Epithelial cell of esophagus (primary cell): ENCODE data around the gene ANKDD1B.

ENCODE experiments used
- DNase-seq: peaks from one replicate; pipeline ENCODE4 v3.0.0; 2010; ENCODE audit warnings: low read depth
- H3K4me3 ChIP-seq: 2 replicates; pipeline ENCODE4 v1.5.1; 2011; ENCODE audit warnings: mild to moderate bottlenecking, low read length, control low read depth
- TF ChIP-seq, protein P1 (sequence below): IDR thresholded peaks from 2 replicates; pipeline ENCODE4 v1.5.1; 2011; ENCODE audit warnings: low read depth, mild to moderate bottlenecking, low read length, control low read depth, inconsistent platforms; ENCODE audit not compliant: insufficient read depth; ENCODE audit errors: missing control alignments

The ANKDD1B gene

GRCh38 chr5:75617736-75618352 is 6.6 kb downstream of the ANKDD1B start:
- H3K4me3 ChIP-seq: no peak overlapping the region
- DNase-seq: no peak
- TF ChIP-seq, protein P1, sequence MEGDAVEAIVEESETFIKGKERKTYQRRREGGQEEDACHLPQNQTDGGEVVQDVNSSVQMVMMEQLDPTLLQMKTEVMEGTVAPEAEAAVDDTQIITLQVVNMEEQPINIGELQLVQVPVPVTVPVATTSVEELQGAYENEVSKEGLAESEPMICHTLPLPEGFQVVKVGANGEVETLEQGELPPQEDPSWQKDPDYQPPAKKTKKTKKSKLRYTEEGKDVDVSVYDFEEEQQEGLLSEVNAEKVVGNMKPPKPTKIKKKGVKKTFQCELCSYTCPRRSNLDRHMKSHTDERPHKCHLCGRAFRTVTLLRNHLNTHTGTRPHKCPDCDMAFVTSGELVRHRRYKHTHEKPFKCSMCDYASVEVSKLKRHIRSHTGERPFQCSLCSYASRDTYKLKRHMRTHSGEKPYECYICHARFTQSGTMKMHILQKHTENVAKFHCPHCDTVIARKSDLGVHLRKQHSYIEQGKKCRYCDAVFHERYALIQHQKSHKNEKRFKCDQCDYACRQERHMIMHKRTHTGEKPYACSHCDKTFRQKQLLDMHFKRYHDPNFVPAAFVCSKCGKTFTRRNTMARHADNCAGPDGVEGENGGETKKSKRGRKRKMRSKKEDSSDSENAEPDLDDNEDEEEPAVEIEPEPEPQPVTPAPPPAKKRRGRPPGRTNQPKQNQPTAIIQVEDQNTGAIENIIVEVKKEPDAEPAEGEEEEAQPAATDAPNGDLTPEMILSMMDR: no peak

DNA sequence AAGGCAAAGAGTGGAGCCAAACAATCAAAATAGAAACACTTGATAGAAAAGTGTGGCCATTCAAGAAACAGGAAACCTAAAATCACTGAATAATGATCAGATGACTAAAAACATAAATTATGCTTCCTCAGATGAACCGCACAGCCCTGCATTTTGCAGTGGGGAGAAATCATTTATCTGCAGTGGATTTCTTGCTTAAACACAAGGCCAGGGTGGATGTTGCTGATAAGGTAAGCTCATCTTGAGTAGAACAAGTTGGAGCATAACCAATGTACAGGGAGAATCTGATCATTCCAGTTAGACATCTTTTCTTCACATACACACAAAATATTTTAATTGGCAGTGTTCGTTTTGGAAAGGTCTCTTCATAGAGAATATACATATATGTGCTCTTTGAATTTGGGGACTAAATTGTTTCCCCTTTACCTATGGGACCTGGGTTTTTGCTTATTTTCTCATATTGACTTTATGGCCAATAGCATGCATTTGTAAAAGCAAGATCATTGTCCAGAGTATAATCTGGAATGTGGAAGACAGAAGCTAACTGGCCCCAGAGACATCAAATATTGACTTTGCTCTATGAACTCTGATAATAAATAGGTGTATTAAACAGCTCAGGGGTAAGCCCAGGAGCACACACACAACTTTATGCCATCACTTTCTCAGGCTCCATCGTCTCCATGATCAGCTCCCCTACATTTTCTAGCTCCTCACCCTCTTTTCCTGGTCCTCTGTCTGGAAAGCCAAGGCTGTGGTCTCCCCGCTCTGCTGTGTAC is 9.1 kb downstream of the ANKDD1B start:
- H3K4me3 ChIP-seq: no peak overlapping the region
- peak; percentile 68 for DNase-seq
- TF ChIP-seq, protein P1: no peak

- TF ChIP-seq, protein P1: no peak
- no peak overlapping the region for H3K4me3 ChIP-seq
- peak; percentile 96 for DNase-seq
Measured at GRCh38 chr5:75622564-75622963, 11.3 kb downstream of the ANKDD1B start.

- no peak overlapping the region for H3K4me3 ChIP-seq
- peak; percentile 29 for DNase-seq
- TF ChIP-seq, protein P1: no peak
Measured at GRCh38 chr5:75623846-75624245, 12.6 kb downstream of the ANKDD1B start.

- TF ChIP-seq, protein P1: no peak
- H3K4me3 ChIP-seq: no peak overlapping the region
- DNase-seq: no peak
Measured at GRCh38 chr5:75626959-75627358, 15.7 kb downstream of the ANKDD1B start.

DNA sequence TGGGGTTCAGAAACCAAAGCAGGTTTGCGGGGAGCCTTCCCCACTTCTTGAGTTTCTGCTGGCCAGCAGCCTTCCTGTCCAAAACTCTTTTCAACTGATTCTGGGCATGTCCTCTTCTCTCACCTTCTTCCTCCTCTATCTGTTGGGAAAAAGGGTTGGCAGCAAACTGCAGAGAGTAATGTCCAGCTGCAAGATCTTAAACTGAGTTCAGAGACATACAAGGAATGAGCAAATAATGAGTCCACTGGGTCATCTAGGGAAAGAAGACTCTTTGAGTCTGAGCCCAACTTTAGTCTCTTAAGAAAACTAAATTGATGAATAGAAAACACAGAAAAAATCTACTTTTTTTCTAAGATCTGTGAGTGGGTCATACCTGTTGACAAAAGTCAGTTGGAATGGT is 16.5 kb downstream of the ANKDD1B start:
- TF ChIP-seq, protein P1: no peak
- H3K4me3 ChIP-seq: no peak overlapping the region
- DNase-seq: no peak
